Middle frontal gyrus (tissue), 1 donor: ENCODE results near the gene MAPT.
"Not testable (repeated sequence)": the region's sequence is repeated elsewhere in the genome, so short reads cannot be mapped to it uniquely, and the experiment has no call there.

Experiments used
- DNase-seq: peaks from one replicate; pipeline ENCODE4 v3.0.0-alpha.2; 2015; ENCODE audit warnings: low spot score; ENCODE audit errors: extremely low spot score

MAPT gene

DNA sequence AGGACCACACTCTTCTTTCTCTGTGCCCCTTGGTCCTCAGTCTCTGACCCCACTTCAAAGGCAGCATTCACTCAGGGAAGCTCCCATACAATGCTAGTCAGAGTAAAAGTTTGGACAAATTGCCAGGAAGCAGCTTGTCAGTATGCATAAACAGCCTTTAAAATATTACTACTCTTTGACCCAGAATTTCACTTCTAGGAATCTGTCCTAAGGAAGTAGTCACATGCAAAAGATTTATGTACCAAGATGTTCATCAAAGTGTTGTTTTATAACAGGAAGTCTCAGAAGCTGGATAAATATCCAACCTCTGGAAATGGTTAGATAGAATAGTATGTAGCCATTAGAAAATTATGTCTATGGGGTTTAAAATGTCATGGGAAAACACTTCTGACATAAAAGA lies 31.0 kb downstream of the MAPT start:
- no peak for DNase-seq

GRCh38 chr17:45927247-45927646 lies 32.9 kb downstream of the MAPT start:
- DNase-seq, result no peak

- DNase-seq, result no peak
Measured at GRCh38 chr17:45929344-45929743, 35.0 kb downstream of the MAPT start.

DNA sequence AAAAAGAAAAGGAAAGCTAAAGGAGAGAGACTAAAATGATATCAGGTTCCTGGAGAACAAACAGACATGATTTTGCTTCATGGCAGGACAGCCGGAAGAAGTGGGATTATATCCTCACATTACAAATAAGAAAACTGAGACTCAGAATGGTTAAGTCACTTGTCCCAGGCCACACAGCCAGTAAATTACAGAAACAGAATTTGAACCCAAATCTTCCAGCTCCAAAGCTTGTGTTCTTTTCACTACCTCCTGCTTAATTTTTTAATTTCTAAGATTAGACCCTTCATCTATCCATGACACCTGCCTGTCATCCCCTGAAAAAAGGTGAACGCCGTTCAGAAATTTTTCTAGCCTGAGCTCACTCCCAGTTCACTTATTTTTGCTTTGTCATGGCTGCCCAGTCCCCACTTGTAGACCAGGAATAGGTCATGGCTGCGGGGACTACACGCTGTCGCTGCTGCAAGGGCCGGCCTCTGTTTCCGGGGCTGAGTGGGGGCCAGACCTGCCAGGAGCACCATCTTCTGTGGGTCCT lies 36.1 kb downstream of the MAPT start:
- DNase-seq, result no peak

DNA sequence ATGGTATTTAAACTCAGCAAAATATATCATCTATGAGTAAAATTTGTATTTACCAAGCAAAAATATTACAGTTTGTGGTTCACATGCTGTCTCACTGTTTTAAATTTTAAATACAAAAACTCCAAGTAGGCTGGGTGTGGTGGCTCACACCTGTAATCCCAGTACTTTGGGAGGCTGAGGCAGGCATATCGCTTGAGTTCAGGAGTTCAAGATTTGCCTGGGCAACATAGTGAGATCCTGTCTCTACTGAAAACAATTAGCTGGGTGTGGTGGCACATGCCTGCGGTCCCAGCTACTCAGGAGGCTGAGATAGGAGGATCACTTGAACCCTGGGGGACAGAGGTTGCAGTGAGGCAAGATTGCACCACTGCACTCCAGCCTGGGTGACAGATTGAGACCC lies 37.3 kb downstream of the MAPT start:
- no peak for DNase-seq

- no peak for DNase-seq
Measured at GRCh38 chr17:45934044-45934979, 40.0 kb downstream of the MAPT start.

- DNase-seq, result no peak
Measured at GRCh38 chr17:45935197-45935709, 40.9 kb downstream of the MAPT start.

DNA sequence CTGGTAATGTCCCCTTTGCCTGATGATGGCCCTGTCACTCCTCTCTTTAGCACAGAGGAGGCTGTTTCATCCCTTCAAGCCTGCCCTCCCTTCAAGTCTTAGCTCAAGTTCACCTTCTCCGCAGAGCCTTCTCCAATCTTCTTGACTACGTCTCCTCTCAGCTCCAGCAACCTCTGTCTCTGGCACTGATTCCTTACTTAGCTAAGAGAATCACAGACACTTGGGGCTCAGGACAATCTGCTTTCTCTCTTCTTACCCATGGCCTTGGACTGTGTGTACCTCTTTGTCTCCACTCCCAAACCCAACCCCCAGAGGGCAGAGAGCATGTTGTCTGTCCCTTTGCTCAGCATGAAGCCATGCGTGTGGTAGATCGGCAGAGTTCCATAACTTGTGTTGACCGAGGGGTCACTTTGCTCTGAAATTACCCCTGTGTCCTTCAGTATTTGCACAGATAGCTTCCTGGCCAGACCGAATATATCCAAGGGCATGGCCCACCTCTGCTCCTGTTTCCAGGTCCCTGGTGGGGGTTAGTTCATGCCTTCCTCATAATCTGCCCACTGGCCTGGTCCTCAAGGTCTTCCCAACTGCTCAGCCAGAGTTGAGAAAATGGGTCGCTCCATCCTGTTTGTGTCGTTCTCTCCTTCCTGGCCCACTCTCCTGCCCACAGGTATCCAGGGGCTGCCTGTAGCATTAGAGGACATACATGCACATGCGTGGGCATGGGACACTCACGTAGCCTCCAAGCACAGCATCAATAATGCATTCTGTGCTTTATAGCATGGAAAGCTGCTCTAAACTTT lies 41.6 kb downstream of the MAPT start:
- no peak for DNase-seq

- no peak for DNase-seq
Measured at GRCh38 chr17:45936610-45937009, 42.3 kb downstream of the MAPT start.

DNA sequence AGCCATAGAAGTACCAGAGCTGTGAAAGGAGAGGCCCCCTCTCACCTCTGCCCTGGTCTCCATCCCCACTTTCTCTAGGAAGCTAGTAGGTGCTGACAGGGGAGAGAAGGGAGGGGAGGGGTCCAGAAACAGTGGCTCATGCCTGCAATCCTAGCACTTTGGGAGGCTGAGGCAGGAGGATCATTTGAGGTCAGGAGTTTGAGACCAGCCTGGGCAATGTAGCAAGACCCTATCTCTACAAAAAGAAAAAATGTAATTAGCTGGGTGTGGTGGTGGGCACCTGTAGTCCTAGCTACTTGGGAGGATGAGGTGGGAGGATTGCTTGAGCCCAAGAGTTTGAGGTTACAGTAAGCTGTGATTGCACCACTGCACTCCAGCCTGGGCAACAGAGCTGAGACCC lies 42.8 kb downstream of the MAPT start:
- DNase-seq, result not testable (repeated sequence)

DNA sequence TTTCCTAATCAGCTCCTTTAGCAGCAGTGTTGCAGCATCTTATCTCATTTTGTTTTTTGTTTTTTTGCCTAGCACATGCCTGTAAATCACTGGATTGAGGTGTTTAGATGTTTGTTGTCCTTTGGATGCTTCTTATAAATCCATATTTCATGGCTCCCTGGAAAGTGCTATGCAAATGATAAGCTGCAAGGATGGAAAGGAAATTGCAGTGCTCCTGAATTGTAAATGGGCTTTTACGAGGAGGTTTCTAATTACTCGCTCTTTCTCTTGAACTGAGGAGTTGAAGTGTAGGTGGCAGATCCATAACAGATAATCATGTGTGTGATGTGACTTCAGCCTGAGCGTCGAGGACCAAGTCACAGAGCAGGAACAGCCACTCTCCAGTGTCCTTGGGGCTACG lies 45.0 kb downstream of the MAPT start:
- no peak for DNase-seq

DNA sequence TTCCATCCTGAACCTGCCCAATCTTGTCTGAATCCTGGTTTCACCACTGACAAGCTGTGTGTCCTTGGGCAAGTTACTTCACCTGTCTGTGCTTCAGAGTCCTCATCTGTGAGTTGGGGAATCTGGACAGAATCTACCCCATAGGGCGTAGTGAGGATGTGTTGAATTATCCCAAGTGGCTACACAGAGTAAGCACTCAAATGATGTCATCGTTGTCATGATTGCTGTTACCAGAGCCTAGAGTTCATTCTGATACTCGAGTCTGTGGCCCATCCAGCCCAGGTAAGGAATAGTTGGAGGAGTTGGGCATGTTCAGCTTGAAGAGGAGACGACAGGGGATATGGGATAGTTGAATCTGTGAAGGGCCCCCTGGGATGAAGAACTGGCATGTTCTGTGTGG lies 45.9 kb downstream of the MAPT start:
- no peak for DNase-seq

- DNase-seq, result no peak
Measured at GRCh38 chr17:45940826-45941225, 46.5 kb downstream of the MAPT start.

GRCh38 chr17:45941395-45941794 lies 47.0 kb downstream of the MAPT start:
- no peak for DNase-seq

GRCh38 chr17:45942284-45942683 lies 47.9 kb downstream of the MAPT start:
- DNase-seq, result peak; percentile 86

- DNase-seq, result peak; percentile 26
Measured at GRCh38 chr17:45946841-45947256, 52.5 kb downstream of the MAPT start.

DNA sequence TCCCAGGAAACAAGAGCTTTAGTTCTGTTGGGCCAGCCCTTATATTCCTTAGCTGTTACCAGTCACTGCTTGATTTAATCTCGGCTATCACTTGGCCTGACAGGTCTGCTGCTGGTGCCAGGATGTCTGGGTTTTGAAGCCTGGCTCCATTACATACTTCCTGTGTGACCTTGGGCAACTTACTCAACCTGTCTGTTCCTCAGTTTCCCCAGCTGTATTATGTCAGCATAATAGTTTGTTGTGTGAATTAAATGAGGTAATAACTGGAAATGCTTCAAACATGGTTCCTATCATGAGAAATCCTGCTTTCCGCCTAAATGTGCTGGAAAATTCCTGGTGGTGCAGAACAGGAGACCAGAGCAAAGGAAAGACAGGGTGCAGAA lies 54.1 kb downstream of the MAPT start:
- no peak for DNase-seq

GRCh38 chr17:45948881-45949624 lies 54.7 kb downstream of the MAPT start:
- DNase-seq, result peak; percentile 60

DNA sequence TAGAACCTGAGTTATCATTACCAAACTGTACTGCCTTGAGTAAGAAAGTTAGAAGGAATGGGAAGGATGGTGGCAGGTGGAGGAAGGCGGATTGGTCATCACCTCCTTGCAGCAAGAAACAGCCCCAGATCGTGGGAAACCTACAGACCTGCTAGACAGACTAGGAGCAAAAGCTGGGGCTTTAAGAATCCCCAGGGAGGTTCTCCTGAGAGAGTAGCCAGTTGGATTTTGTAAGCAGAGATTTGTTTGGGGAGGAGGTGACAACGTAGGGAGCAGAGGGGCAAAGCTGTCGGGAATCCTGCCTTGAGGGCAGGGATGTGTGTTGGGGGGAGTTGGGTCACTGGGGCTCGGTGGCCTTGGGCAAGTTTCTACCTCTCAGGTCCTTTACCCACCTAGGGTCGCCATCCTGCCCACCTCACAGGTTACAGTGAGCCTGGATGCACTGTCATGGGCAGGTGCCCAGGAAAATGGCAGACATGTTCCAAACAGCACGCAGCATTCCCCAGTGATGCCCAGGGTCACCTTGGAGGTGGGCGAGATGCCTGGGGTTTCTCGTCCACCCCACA lies 55.5 kb downstream of the MAPT start:
- DNase-seq, result no peak

- DNase-seq, result no peak
Measured at GRCh38 chr17:45950888-45951287, 56.5 kb downstream of the MAPT start.

DNA sequence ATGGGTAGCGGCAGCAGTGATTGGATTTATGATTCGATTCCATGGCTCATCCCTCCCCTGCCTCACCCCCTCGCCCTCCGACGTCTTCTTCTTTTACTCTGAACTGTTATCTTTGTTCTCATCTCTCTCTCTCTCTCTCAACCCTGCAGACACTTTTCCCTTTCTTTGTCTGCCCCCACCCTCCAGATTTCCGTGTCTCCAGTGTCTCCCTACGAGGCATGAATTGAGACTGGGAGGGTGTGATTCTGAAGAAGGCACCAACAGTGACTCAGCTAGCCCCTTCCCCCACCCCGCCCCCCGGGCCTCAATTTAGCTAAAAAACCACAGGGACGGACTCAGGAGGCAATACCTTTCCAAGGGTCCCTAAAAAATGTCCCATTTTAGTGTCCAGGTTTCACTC lies 57.0 kb downstream of the MAPT start:
- DNase-seq, result no peak
